ENCODE results near the gene FLT4.

- TF ChIP-seq SP1 (CRISPR knock-in tag; IDR thresholded peaks at IDR 0.05) (no peak), IFI16 (CRISPR knock-in tag; IDR thresholded peaks at IDR 0.05) (no peak), KDM5B (IDR thresholded peaks at IDR 0.05; ENCODE audit: insufficient replicate concordance, low read depth, low read length) (no peak)
These were observed 58.0 kb downstream of the FLT4 start, which contains the start of gene SCGB3A1 for GRCh38 chr5:180591311-180591887.
